Measurements from ENCODE around the gene TKFC. TPM values are rescaled to one million over a fixed set of nuclear protein-coding genes. Genes with fewer than 3 reads are reported as not detected.

TKFC gene
- total and polyA plus RNA-seq, 9 of the 15 experiments (the other 6 are each of a cell fraction or from before 2014, with no cell fraction given) = 2.0 to 61.7 (median 28.5) TPM

- no peak for TF ChIP-seq KDM4B (IDR thresholded peaks at IDR 0.05; ENCODE audit: borderline replicate concordance in 2 of 2, low read depth in 1 of 2)
- TF ChIP-seq ZNF174 (CRISPR knock-in tag; IDR thresholded peaks at IDR 0.05) = no peak
- TF ChIP-seq HMG20A (CRISPR knock-in tag; conservative IDR thresholded peaks at IDR 0.05) = no peak
- TF ChIP-seq, protein P1, sequence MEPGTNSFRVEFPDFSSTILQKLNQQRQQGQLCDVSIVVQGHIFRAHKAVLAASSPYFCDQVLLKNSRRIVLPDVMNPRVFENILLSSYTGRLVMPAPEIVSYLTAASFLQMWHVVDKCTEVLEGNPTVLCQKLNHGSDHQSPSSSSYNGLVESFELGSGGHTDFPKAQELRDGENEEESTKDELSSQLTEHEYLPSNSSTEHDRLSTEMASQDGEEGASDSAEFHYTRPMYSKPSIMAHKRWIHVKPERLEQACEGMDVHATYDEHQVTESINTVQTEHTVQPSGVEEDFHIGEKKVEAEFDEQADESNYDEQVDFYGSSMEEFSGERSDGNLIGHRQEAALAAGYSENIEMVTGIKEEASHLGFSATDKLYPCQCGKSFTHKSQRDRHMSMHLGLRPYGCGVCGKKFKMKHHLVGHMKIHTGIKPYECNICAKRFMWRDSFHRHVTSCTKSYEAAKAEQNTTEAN (CRISPR knock-in tag; IDR thresholded peaks at IDR 0.05) = no peak
- TF ChIP-seq CREBBP (IDR thresholded peaks at IDR 0.05; ENCODE audit: low read depth, low read length) = no peak
- no peak for TF ChIP-seq NFYB (IDR thresholded peaks at IDR 0.05; ENCODE audit: extremely low read depth, insufficient read length)
- TF ChIP-seq POLR2G (IDR thresholded peaks at IDR 0.05; ENCODE audit: low read depth, low read length) = peak; percentile 31; the same call in 1 of the 2 replicates
- TF ChIP-seq CTCFL (IDR thresholded peaks at IDR 0.05; ENCODE audit: borderline replicate concordance, insufficient read depth, low read depth, low read length, poor library complexity, severe bottlenecking) = no peak
- TF ChIP-seq NFXL1 (CRISPR knock-in tag; IDR thresholded peaks at IDR 0.05) = no peak
- TF ChIP-seq RHOXF2B (CRISPR knock-in tag; conservative IDR thresholded peaks at IDR 0.05) = no peak
- no peak for TF ChIP-seq SNRNP70 (optimal IDR thresholded peaks at IDR 0.05; ENCODE audit: low read depth, low read length)
- no peak for TF ChIP-seq DIDO1 (tag; IDR thresholded peaks at IDR 0.05; ENCODE audit: low read depth)
- no peak for TF ChIP-seq SNIP1 (IDR thresholded peaks at IDR 0.05; ENCODE audit: low read depth)
- no peak for TF ChIP-seq RBM25 (IDR thresholded peaks at IDR 0.05; ENCODE audit: low read depth, low read length, severe bottlenecking)
- TF ChIP-seq TFAM (CRISPR knock-in tag; conservative IDR thresholded peaks at IDR 0.05) = no peak
- no peak for TF ChIP-seq ZNF655 (CRISPR knock-in tag; IDR thresholded peaks at IDR 0.05)
- no peak for TF ChIP-seq TCF7L2 (IDR thresholded peaks at IDR 0.05; ENCODE audit: low read depth, low read length)
- no peak for TF ChIP-seq ZNF707 (CRISPR knock-in tag; conservative IDR thresholded peaks at IDR 0.05)
- TF ChIP-seq CBFA2T3 (IDR thresholded peaks at IDR 0.05) = peak; percentile 99
- no peak for TF ChIP-seq HNRNPUL1 (IDR thresholded peaks at IDR 0.05; ENCODE audit: low read length)
- no peak for TF ChIP-seq POLR3G (IDR thresholded peaks at IDR 0.05; ENCODE audit: extremely low read depth, insufficient read length, insufficient replicate concordance)
- no peak for TF ChIP-seq EHMT2 (IDR thresholded peaks at IDR 0.05)
- no peak for TF ChIP-seq RFX7 (CRISPR knock-in tag; IDR thresholded peaks at IDR 0.05)
- no peak for TF ChIP-seq ZNF778 (CRISPR knock-in tag; IDR thresholded peaks at IDR 0.05)
These were observed 9.3 kb downstream of the TKFC start (continued) for GRCh38 chr11:61342207-61342803.

Data from K562 (cell line).